GM06990 (cell line): ENCODE data around the gene ADRB2.

Experiments used
- DNase-seq: peaks from one replicate; pipeline ENCODE4 v3.0.0-alpha.2; 2011; ENCODE audit not compliant: insufficient read length; ENCODE audit errors: extremely low read depth
- H3K27me3 ChIP-seq: replicated peaks from 2 replicates; pipeline ENCODE4 v1.6.0; 2011; ENCODE audit warnings: low read length; ENCODE audit not compliant: control insufficient read depth, insufficient read depth
- H3K36me3 ChIP-seq: 2 replicates; pipeline ENCODE4 v1.5.1; 2011; ENCODE audit warnings: low read length; ENCODE audit not compliant: control insufficient read depth, insufficient read depth
- H3K4me3 ChIP-seq: replicated peaks from 2 replicates; pipeline ENCODE4 v1.5.1; 2011; ENCODE audit warnings: low read depth, mild to moderate bottlenecking, control low read depth, low read length
- CTCF ChIP-seq: IDR thresholded peaks from 2 replicates; pipeline ENCODE4 v1.5.1; 2011; ENCODE audit warnings: low read length, control low read depth, mild to moderate bottlenecking, inconsistent platforms; ENCODE audit not compliant: insufficient read depth, poor library complexity, severe bottlenecking

The ADRB2 gene

GRCh38 chr5:148792744-148793143, 33.7 kb upstream of the ADRB2 start:
- no peaks in the 10 kb centered on the region for H3K36me3 ChIP-seq
- no peak for TF ChIP-seq CTCF
- no peak overlapping the region for H3K4me3 ChIP-seq
- no peak for DNase-seq
- no peaks in the 10 kb centered on the region for H3K27me3 ChIP-seq

DNA sequence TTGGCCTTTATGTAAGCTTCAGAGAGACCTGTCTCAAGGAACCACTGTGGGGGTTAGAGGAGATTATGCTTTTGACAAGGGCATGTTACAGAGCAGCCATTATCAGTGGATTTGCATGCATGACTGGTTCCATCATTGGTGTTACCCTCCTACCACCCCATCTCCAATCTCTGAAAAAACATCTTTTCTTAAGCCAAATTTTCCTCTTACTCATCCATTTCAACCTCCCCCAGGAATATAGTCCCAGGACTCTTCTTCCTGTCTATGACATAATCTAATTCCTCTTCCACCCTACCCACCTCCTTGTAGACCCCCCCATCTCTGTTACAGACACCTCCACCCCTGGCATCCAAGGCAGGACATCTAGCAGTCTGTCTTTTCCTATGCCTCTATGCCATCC, 33.1 kb upstream of the ADRB2 start:
- no peaks in the 10 kb centered on the region for H3K27me3 ChIP-seq
- no peaks in the 10 kb centered on the region for H3K36me3 ChIP-seq
- no peak overlapping the region for H3K4me3 ChIP-seq
- no peak for TF ChIP-seq CTCF
- DNase-seq: no peak

DNA sequence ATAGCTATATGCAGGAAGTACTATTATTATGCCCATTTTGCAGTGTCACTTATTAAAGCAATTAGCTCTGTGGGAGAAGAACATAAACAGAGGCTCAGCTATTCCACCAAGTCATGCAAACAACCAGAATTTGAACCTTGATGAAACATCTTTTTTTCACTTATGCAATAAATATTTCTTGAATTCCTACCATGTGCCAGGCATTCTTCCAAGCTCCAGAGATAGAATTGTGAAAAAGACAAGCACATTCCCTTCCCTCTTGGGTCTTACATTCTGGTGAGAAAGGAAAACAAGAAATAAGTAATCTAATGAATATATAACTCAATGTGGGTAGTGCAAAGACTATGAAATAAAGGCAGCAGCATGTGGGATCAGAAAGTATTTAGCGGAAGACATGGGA, 32.1 kb upstream of the ADRB2 start:
- H3K4me3 ChIP-seq: no peak overlapping the region
- no peak for DNase-seq
- H3K27me3 ChIP-seq: no peaks in the 10 kb centered on the region
- no peaks in the 10 kb centered on the region for H3K36me3 ChIP-seq
- no peak for TF ChIP-seq CTCF

- no peak for DNase-seq
- H3K27me3 ChIP-seq: no peaks in the 10 kb centered on the region
- no peak for TF ChIP-seq CTCF
- no peaks in the 10 kb centered on the region for H3K36me3 ChIP-seq
- H3K4me3 ChIP-seq: no peak overlapping the region
Observed at GRCh38 chr5:148794729-148795561, 31.5 kb upstream of the ADRB2 start.

GRCh38 chr5:148796936-148797335, 29.5 kb upstream of the ADRB2 start:
- no peak for DNase-seq
- H3K27me3 ChIP-seq: no peaks in the 10 kb centered on the region
- H3K4me3 ChIP-seq: no peak overlapping the region
- no peaks in the 10 kb centered on the region for H3K36me3 ChIP-seq
- TF ChIP-seq CTCF: no peak
